ENCODE results near the gene TLCD3A. TPM values are rescaled to one million over a fixed set of nuclear protein-coding genes. Genes with fewer than 3 reads are reported as not detected.

The TLCD3A gene
- total RNA-seq, 1 experiment from 2014 or later, result 31.6 TPM

DNA sequence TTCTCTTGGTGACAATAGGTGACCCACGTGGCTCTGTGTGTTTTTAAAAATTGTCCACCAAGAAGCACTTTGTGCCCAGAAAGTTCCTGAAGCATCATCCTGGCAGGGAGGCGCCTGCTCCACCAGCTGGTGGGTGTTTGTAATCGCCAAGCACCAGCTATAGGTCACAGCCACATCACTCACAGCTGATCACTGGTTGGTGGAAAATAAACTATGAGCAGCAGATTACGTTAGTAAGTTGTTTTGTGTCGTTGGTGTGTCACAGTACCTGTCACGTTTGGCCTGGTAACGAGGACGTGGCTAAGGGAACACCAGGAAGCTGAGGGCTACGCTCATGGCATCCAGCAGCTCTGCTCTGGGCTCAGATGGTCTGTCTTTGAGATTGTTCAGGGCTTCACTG is 59.9 kb downstream of the TLCD3A start:
- no peak for DNase-seq (ENCODE audit: unreplicated experiment)
- intact Hi-C loops (cut with micrococcal nuclease), result no loop called here
- peaks cover 6% of the 10 kb centered on the region for H3K4me1 Mint-ChIP-seq (ENCODE audit: insufficient read depth, unreplicated experiment)
- no peak overlapping the region for H3K4me3 Mint-ChIP-seq (ENCODE audit: unreplicated experiment)
- no peaks in the 10 kb centered on the region for H3K27me3 Mint-ChIP-seq (ENCODE audit: insufficient read depth, unreplicated experiment)
- POLR2A ChIA-PET, result interaction anchor here (0.9 to 2.1 kb wide), 3 partner anchors 10 to 189 kb away, joined by 3 to 12 read pairs (median 4); partner anchors contain the start of genes GLOD4 and MRM3
- no peak overlapping the region for H3K27ac Mint-ChIP-seq (ENCODE audit: low read depth, unreplicated experiment)
- no peak for TF ChIP-seq CTCF (IDR thresholded peaks at IDR 0.05; ENCODE audit: unreplicated experiment)
- peaks cover 37% of the 10 kb centered on the region for H3K36me3 Mint-ChIP-seq (ENCODE audit: insufficient read depth, unreplicated experiment)
- no peaks in the 10 kb centered on the region for H3K9me3 Mint-ChIP-seq (ENCODE audit: unreplicated experiment)
- BruUV-seq (replicated peaks), result no TSS peak
- CTCF ChIA-PET, result interaction anchor here (0.7 to 1.5 kb wide), 3 partner anchors 92 to 207 kb away, joined by 3 to 8 read pairs (median 3); partner anchors contain the start of gene TIMM22

Other genes with a start within 250 kb of the TLCD3A start
- gene VPS53, start 17.8 kb upstream of the TLCD3A start, total RNA-seq (2022), result 43.5 and 55.0 TPM in 2 replicates
- 19.5 and 24.1 TPM in 2 replicates for gene GEMIN4, start 19.7 kb downstream of the TLCD3A start, total RNA-seq (2022)
- 59.0 and 62.6 TPM in 2 replicates for gene GLOD4, start 49.7 kb downstream of the TLCD3A start, total RNA-seq (2022)
- gene MRM3, start 49.8 kb downstream of the TLCD3A start, total RNA-seq (2022), result 19.4 and 25.1 TPM in 2 replicates
- 36.8 and 57.3 TPM in 2 replicates for gene NXN, start 247.2 kb downstream of the TLCD3A start, total RNA-seq (2022)

All from MCF 10A (cell line).